Measurements from ENCODE around the gene TRAK2. TPM values are rescaled to one million over a fixed set of nuclear protein-coding genes. Genes with fewer than 3 reads are reported as not detected.
"Not testable (repeated sequence)": the region's sequence is repeated elsewhere in the genome, so short reads cannot be mapped to it uniquely, and the experiment has no call there.

Gene TRAK2
- total and polyA plus RNA-seq, 2 donors (not counting 3 experiments of a cell fraction or from before 2014, with no cell fraction given) = 9.7 to 35.7 TPM

DNA sequence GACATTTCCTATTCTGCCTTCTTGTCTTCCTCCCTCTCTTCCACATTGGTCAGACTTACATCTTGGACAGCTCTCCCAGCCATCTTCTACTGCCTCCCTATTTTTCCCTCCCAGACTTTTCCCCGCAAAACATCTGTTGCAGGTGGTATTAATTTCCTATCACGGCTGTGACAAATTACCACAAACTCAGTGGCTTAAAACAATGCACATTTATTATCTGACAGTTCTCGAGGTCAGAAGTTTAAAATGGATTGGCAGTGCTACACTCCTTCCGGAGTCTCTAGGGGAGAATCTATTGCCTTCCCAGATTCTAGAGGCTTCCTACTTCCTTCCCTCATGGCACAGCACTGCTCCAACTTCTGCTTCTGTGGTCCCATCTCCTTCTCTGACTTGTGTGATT lies 33.5 kb upstream of the TRAK2 start:
- no peaks in the 10 kb centered on the region for H3K79me2 ChIP-seq (ENCODE audit: control insufficient read depth, insufficient read depth, low read length)
- CTCF ChIA-PET = no interaction called here
- no peaks in the 10 kb centered on the region for H4K20me1 ChIP-seq (replicated peaks; ENCODE audit: control insufficient read depth, extremely low read depth, insufficient read depth, low read length)
- no peaks in the 10 kb centered on the region for H3K9me1 ChIP-seq (replicated peaks; ENCODE audit: control insufficient read depth, extremely low read depth, insufficient read depth, low read length)
- BruUV-seq (replicated peaks) = no TSS peak
- TF ChIP-seq GATA2 (IDR thresholded peaks at IDR 0.05; ENCODE audit: insufficient read depth, insufficient read length, low read depth, low read length) (no peak), CTCF (IDR thresholded peaks at IDR 0.05; ENCODE audit: extremely low read depth in 1 of 2, insufficient read depth in 1 of 2, low read depth in 1 of 2, low read length in 2 of 2) (no peak), MYC (IDR thresholded peaks at IDR 0.05; ENCODE audit: low read depth, low read length) (no peak), JUN (IDR thresholded peaks at IDR 0.05; ENCODE audit: borderline replicate concordance, insufficient read depth, insufficient read length, low read depth) (no peak), FOS (IDR thresholded peaks at IDR 0.05; ENCODE audit: borderline replicate concordance, insufficient read depth, low read length) (no peak), POLR2A (IDR thresholded peaks at IDR 0.05; ENCODE audit: low read depth, low read length) (no peak), EZH2 (IDR thresholded peaks at IDR 0.05; ENCODE audit: borderline replicate concordance, low read depth, low read length, severe bottlenecking) (no peak), POLR2AphosphoS5 (IDR thresholded peaks at IDR 0.05; ENCODE audit: insufficient read depth, low read depth, low read length) (no peak)
- TF ChIP-seq, protein P1, sequence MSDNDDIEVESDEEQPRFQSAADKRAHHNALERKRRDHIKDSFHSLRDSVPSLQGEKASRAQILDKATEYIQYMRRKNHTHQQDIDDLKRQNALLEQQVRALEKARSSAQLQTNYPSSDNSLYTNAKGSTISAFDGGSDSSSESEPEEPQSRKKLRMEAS (IDR thresholded peaks at IDR 0.05; ENCODE audit: insufficient read depth, insufficient read length) = no peak
- no peaks in the 10 kb centered on the region for H3K36me3 ChIP-seq (ENCODE audit: control insufficient read depth in 2 of 2, extremely low read depth in 1 of 2, insufficient read depth in 2 of 2, low read length in 2 of 2)
- DNase-seq (ENCODE audit: low read depth, low spot score) (no peak), FAIRE-seq (no peak)
- no peaks in the 10 kb centered on the region for H3K9me3 ChIP-seq (replicated peaks; ENCODE audit: control insufficient read depth, insufficient read depth, low read length)
- H3K4me1 ChIP-seq (ENCODE audit: control insufficient read depth, extremely low read depth, insufficient read depth, low read length) = no peaks in the 10 kb centered on the region
- POLR2A ChIA-PET = no interaction called here
- H3K27ac ChIP-seq (ENCODE audit: insufficient read depth, low read depth, low read length) = no peak overlapping the region
- H3K9ac ChIP-seq (replicated peaks; ENCODE audit: extremely low read depth, insufficient read depth, low read length) = no peak overlapping the region
- no peaks in the 10 kb centered on the region for H3K27me3 ChIP-seq (ENCODE audit: control insufficient read depth in 2 of 2, insufficient read depth in 2 of 2, low read length in 2 of 2)
- intact Hi-C loops (cut with micrococcal nuclease) = no loop called here
- H2AFZ ChIP-seq (ENCODE audit: low read depth, low read length) = no peak overlapping the region
- H3K4me3 ChIP-seq (replicated peaks in 1 of 3; ENCODE audit: insufficient read depth in 1 of 3, low read depth in 1 of 3, low read length in 3 of 3) = no peak overlapping the region
- no peak overlapping the region for H3K4me2 ChIP-seq (ENCODE audit: insufficient read depth, low read length)
- dilution Hi-C loops (cut with MboI; ENCODE audit: extremely low pct_ligation_motif_present, low sequenced_read_pairs) = no loop called here

DNA sequence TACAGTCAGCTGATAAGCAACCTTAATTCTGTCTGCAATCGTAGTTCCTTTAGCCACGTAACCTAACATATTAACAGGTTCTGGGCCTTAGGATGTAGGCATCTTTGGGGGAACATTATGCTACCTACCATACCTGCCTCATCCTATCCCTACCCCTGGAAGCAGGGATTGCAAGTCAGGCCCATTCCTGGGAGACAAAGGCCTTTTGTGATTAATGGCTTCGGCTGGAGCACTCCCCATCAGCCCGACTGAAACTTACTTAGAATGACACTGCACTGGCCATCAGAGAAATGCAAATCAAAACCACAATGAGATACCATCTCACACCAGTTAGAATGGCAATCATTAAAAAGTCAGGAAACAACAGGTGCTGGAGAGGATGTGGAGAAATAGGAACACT lies 32.5 kb upstream of the TRAK2 start:
- H3K4me1 ChIP-seq (ENCODE audit: control insufficient read depth, extremely low read depth, insufficient read depth, low read length); H4K20me1 ChIP-seq (replicated peaks; ENCODE audit: control insufficient read depth, extremely low read depth, insufficient read depth, low read length); H3K9ac ChIP-seq (replicated peaks; ENCODE audit: extremely low read depth, insufficient read depth, low read length); H3K9me3 ChIP-seq (replicated peaks; ENCODE audit: control insufficient read depth, insufficient read depth, low read length); dilution Hi-C loops (cut with MboI; ENCODE audit: extremely low pct_ligation_motif_present, low sequenced_read_pairs); intact Hi-C loops (cut with micrococcal nuclease); POLR2A ChIA-PET; H3K4me3 ChIP-seq (replicated peaks in 1 of 3; ENCODE audit: insufficient read depth in 1 of 3, low read depth in 1 of 3, low read length in 3 of 3); H3K4me2 ChIP-seq (ENCODE audit: insufficient read depth, low read length); CTCF ChIA-PET; H2AFZ ChIP-seq (ENCODE audit: low read depth, low read length); DNase-seq (ENCODE audit: low read depth, low spot score); FAIRE-seq; H3K9me1 ChIP-seq (replicated peaks; ENCODE audit: control insufficient read depth, extremely low read depth, insufficient read depth, low read length); H3K27me3 ChIP-seq (ENCODE audit: control insufficient read depth in 2 of 2, insufficient read depth in 2 of 2, low read length in 2 of 2); H3K36me3 ChIP-seq (ENCODE audit: control insufficient read depth in 2 of 2, extremely low read depth in 1 of 2, insufficient read depth in 2 of 2, low read length in 2 of 2); H3K79me2 ChIP-seq (ENCODE audit: control insufficient read depth, insufficient read depth, low read length); H3K27ac ChIP-seq (ENCODE audit: insufficient read depth, low read depth, low read length); BruUV-seq (replicated peaks): not testable (repeated sequence)

Measured in endothelial cell of umbilical vein (primary cell).